Activated naive CD4-positive, alpha-beta T cell treated with anti-CD3 and anti-CD28 coated beads, Interleukin-2, amount 50 U/mL, for 24 hours (primary cell): ENCODE data around the gene ANXA8.

Experiments
- H3K27ac Mint-ChIP-seq: one replicate; pipeline ENCODE4 v1.8.0; 2021; ENCODE audit warnings: mild to moderate bottlenecking, mixed read lengths
- H3K27me3 Mint-ChIP-seq: one replicate; pipeline ENCODE4 v1.8.0; 2021; ENCODE audit warnings: mixed read lengths
- H3K36me3 Mint-ChIP-seq: one replicate; pipeline ENCODE4 v1.8.0; 2021; ENCODE audit warnings: mixed read lengths
- H3K4me1 Mint-ChIP-seq: one replicate; pipeline ENCODE4 v1.8.0; 2021; ENCODE audit warnings: mixed read lengths
- H3K4me3 Mint-ChIP-seq: one replicate; pipeline ENCODE4 v1.8.0; 2021; ENCODE audit warnings: mild to moderate bottlenecking, mixed read lengths
- H3K9me3 Mint-ChIP-seq: one replicate; pipeline ENCODE4 v1.8.0; 2021; ENCODE audit warnings: mixed read lengths

The ANXA8 gene

DNA sequence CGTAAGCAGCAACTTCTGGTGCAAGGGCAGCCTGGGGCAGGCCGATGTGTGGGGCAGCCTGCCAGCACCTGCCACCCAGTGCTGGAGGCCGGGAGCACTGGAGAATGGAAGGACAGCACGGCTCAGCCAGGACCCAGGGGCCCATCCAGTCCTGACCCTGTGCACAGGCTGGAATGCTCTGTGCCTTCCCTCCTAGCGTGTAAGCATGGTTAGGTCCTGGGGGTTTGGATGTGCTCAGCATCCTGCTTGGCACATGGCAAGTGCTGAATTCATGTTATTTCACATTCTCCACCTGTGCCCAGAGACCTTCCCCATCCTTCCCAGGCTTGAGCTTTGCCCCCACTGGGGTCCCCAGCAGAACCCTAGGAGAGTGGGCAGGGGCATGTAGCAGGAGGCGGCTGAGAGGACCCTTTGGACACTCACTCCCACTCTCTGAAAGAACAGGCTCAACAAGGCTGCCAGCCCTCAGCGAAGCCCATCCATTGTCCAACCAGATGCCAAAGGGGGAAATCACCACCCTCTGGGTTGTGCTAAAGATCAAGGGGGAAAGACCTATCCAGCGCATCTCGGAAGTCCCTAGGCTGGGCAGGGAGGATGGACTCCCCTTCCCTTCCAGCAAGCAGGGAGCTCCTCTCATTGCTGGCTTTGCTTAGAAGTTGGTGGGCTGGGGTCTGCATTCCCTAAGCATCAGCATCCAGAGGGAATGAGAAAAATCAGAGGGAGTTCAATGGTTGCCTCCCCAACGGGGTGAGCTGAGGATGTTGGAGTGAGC, 29.7 kb downstream of the ANXA8 start:
- H3K36me3 Mint-ChIP-seq: no peaks in the 10 kb centered on the region
- H3K4me1 Mint-ChIP-seq: no peaks in the 10 kb centered on the region
- H3K4me3 Mint-ChIP-seq: no peak overlapping the region
- H3K27ac Mint-ChIP-seq: no peak overlapping the region
- H3K9me3 Mint-ChIP-seq: no peaks in the 10 kb centered on the region
- peaks cover 4% of the 10 kb centered on the region for H3K27me3 Mint-ChIP-seq

DNA sequence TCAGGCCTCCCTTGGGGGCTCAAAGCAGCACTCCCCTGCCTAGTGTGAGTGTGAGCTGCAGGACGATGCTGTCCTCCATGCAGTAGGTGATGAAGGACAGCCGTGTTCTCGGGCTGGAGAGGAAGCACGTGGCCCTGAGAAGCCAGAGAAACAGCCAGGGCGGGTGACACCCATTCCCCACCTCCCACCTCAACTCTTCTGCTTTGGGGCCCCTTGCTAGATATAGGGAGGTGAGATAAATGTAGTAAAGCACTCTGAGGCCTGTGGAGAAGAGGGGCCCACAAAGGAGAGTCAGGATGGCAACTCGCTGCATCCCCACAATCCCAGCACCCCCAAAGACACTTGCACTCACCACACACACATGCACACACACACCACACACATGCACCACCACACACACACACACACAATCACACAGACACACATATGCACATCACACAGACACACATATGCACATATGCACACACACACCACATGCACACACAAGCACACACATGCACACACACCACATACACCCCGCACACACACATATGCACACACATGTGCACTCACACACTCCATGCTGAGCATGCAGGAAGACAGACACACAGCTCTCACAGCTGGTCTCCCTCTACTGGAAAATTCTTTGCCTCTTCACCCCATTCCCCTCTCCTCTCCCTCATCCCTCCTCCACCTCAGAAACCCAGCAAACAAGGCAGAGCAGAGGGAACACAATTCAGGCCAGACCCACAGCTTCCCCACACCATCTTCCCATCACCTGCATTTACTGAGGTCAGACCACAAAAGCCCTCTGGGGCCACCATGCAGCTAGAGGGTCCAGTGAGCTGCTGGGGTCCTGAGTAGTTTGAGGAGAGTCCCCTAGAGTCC, 30.5 kb downstream of the ANXA8 start:
- Mint-ChIP-seq H3K27ac (no peak overlapping the region), H3K36me3 (no peaks in the 10 kb centered on the region), H3K4me3 (no peak overlapping the region), H3K4me1 (peaks cover 4% of the 10 kb centered on the region), H3K9me3 (no peaks in the 10 kb centered on the region), H3K27me3 (peaks cover 4% of the 10 kb centered on the region)

DNA sequence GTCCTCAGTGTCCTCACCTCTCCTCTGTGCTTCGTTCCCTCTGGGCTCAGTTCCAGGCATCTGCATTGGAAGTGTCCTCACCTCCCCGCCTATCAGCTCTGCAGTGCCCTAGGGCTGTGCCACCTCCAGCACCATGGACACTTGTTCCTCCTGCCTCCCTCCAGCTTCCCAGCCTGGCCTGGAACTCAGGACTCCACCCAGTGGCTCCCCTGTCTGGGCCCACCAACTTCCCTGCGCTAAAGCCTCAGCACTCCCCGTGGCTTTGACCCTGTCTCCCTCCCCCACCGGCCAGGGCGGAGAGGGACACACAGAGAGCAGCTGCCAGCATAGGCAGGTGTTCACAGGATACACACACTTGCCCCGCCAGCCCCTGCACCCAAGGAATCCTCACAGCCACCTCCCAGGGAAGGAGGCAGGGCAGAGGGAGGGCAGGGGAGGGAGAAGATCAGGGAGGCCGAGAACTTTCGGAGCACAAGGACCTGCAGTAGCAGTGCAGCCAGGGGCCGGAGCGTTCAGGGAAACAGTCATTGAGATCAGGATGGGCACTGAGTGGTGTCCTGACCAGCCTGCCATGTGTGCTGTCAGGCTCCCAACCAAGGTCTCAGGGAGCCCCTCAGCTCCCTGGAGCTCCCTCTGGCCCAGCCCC, 31.3 kb downstream of the ANXA8 start:
- no peak overlapping the region for H3K27ac Mint-ChIP-seq
- H3K36me3 Mint-ChIP-seq: no peaks in the 10 kb centered on the region
- no peaks in the 10 kb centered on the region for H3K9me3 Mint-ChIP-seq
- peaks cover 5% of the 10 kb centered on the region for H3K4me1 Mint-ChIP-seq
- H3K27me3 Mint-ChIP-seq: peaks cover 4% of the 10 kb centered on the region
- H3K4me3 Mint-ChIP-seq: no peak overlapping the region

DNA sequence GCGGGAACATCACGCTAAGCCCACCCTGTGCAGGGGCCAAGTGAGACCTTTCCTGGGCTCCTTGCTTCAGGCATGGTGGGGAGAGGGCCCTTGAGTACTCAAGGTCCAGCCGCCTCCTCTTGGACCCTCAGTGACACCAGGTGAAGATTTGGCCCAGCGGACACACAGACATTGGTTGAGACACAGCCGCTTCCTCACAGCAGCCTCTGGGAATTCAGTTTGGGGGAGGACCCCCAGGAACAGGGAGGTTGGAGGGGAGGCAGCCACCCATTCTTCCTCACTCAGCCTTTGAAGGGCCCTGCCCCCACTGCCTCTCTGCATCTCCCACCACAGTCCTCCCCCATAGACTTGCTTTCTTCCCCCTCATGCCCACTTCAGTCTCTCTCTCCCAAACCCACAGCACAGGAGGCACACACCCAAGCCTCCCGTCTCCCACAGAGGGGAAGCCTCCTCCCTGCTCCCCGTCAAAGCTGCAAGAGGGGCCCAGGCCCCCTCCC, 31.9 kb downstream of the ANXA8 start:
- no peaks in the 10 kb centered on the region for H3K36me3 Mint-ChIP-seq
- no peak overlapping the region for H3K27ac Mint-ChIP-seq
- H3K27me3 Mint-ChIP-seq: peaks cover 4% of the 10 kb centered on the region
- H3K9me3 Mint-ChIP-seq: no peaks in the 10 kb centered on the region
- H3K4me3 Mint-ChIP-seq: no peak overlapping the region
- peaks cover 5% of the 10 kb centered on the region for H3K4me1 Mint-ChIP-seq

DNA sequence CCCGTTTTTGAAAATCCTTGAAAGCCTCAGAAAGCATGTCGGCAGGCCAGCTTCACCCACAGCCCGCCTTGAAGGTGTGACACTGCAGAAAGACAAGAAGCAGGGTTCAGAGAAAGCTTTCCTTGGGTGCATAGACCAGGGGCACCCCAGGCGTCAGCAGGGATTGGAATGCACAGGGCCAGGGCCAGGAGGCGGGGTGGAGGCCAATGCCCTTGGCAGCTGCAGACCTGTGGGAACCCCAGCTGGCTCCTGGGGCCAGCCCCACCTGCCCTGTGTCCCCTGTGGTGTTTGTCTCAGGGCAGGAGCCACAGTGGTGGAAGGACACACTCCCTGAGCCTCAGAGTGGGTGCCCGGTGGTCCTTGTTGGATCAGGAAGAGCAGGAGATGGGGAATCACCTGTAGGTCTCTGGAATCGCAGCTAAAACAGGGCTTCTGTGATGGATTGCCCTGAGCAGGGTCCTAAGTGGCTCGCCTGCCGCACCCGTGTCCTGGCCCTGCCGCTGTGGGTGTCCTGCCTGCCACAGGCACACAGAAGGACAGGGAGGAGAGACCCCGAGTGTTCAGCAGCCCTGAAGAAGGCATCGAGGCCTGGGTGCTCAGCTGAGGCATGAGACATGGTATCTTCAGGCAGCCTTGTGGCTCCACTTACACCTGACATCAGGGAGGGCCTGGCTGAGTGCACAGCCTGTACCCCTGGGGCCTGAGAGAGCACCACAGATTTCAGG, 32.5 kb downstream of the ANXA8 start:
- Mint-ChIP-seq H3K4me3 (no peak overlapping the region), H3K9me3 (no peaks in the 10 kb centered on the region), H3K27me3 (peaks cover 4% of the 10 kb centered on the region), H3K27ac (no peak overlapping the region), H3K4me1 (peaks cover 5% of the 10 kb centered on the region), H3K36me3 (no peaks in the 10 kb centered on the region)

DNA sequence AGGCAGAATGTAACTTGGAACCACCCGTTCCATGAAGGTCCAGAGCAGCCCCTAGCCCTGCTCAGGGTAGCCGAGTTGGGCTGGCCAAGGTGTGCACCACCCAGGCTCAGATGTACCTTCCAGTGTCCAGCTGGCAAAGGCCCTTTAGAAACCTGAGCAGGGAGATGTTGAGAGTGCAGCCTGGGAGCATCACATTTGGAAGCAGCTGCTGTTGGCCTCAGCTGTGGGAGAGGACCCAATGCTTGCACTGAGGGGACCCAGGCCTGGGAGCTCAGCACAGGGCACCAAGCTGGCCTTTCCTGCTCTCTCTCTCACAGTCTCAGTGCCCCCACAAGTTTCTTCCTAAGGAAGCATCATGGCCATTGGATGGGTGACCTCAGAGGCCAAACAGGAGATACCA, 33.5 kb downstream of the ANXA8 start:
- peaks cover 6% of the 10 kb centered on the region for H3K9me3 Mint-ChIP-seq
- H3K4me3 Mint-ChIP-seq: no peak overlapping the region
- H3K36me3 Mint-ChIP-seq: no peaks in the 10 kb centered on the region
- no peak overlapping the region for H3K27ac Mint-ChIP-seq
- peaks cover 5% of the 10 kb centered on the region for H3K4me1 Mint-ChIP-seq
- peaks cover 4% of the 10 kb centered on the region for H3K27me3 Mint-ChIP-seq

DNA sequence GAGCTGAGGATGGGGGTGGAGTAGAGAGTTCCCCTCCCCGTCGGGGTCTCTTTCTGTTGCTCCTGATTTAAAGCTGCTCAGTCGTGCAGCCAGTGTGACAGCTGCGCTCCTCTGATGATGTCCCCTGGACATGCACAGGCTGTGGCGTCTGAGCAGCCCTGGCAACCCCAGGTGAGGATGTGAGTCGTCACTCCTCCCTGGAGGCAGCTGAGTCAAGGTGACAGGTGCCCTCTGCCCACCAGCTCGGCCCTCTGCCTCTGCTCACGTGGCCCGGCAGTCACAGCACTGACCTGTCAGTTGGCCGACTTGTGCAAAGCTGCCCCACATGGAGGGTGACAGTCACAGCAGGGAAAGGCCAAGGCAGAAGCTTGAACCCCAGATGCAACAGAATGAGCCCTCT, 33.9 kb downstream of the ANXA8 start:
- H3K36me3 Mint-ChIP-seq: peaks cover 4% of the 10 kb centered on the region
- H3K4me1 Mint-ChIP-seq: peaks cover 5% of the 10 kb centered on the region
- no peak overlapping the region for H3K4me3 Mint-ChIP-seq
- H3K27me3 Mint-ChIP-seq: peaks cover 4% of the 10 kb centered on the region
- H3K27ac Mint-ChIP-seq: no peak overlapping the region
- H3K9me3 Mint-ChIP-seq: peaks cover 9% of the 10 kb centered on the region

DNA sequence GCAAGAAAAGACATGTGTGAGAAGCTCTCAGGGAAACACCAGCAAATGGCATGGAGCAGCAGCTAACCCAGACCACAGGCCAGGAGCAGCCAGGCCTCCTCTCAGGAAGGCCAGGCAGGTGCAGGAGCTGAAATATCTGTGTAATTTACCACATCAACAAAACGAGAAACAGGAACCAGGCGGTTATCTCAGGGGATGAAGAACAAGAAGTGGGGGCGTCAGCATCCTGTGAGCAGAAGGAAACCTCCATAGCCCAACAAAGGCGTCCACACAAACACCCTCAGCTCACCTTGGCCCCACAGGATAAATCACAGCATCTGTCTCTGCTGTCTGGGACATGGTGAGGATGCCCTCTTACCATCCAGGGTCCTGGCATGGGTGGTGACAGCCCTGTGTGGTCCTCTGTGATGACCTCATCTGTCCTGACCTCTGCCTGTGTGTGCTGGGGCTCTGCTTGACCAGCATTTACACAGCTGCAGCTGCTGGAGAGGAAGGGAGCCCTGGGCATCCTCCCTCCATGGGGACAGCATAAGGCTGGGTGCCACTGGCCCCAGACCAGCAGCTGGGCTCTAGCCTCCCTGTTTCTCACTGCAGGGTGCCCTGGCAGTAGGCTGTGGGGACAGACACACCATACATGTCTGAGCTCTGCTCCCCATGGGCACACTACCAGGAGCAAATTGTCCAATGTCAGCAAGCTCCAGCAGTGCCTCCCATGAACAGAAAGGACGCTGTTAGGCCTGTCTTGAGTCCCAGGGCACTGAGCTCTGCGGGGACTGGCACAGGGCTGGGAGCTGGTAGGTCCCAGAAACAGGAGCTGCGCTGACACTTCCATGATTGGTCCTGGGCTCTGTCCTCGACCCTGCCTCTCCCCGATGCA, 34.6 kb downstream of the ANXA8 start:
- Mint-ChIP-seq H3K27me3 (peaks cover 2% of the 10 kb centered on the region), H3K4me3 (no peak overlapping the region), H3K4me1 (peaks cover 5% of the 10 kb centered on the region), H3K27ac (no peak overlapping the region), H3K9me3 (peaks cover 9% of the 10 kb centered on the region), H3K36me3 (peaks cover 4% of the 10 kb centered on the region)

DNA sequence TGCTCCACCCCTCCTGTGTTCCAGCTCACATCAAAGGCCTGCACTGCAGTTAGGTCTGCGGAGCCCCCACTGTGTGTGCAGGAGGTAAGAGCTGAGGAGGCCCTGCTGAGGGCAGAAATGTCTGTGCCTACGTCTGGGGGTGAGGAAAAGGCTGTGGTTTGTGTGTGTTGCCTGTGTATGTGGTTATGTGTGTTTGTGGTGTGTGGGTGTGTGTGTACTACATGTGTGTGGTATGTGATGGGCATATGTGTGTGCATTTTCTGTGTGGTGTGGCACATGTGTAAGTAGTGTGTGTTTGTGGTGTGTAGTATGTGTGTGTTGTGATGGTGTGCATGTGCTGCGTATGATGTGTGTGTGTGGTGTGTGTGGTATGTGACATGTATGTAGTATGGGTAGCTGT, 36.2 kb downstream of the ANXA8 start:
- H3K36me3 Mint-ChIP-seq: peaks cover 6% of the 10 kb centered on the region
- no peak overlapping the region for H3K4me3 Mint-ChIP-seq
- H3K27ac Mint-ChIP-seq: no peak overlapping the region
- H3K4me1 Mint-ChIP-seq: peaks cover 5% of the 10 kb centered on the region
- H3K27me3 Mint-ChIP-seq: peaks cover 1% of the 10 kb centered on the region
- peaks cover 9% of the 10 kb centered on the region for H3K9me3 Mint-ChIP-seq

DNA sequence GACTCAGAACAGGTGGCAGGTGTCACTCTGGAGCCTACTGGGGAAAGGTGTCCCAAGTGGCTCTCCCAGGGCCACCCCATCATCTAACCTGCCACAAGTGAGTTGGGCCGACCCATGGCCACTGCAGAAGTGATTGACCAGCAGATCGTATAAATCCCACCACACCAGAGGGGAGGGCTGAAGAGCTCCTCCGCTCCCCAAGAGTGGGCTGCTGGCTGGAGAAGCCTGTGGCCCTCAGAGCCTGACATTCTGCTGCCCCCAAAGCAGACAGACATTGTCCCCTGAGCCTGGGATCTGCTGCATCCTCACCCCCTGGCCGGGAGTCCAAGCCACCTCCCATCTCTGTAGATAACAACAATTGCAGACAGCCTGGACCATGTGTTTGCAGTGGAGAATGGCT, 36.7 kb downstream of the ANXA8 start:
- Mint-ChIP-seq H3K36me3 (peaks cover 6% of the 10 kb centered on the region), H3K9me3 (peaks cover 9% of the 10 kb centered on the region), H3K27me3 (peaks cover 1% of the 10 kb centered on the region), H3K4me3 (no peak overlapping the region), H3K27ac (no peak overlapping the region), H3K4me1 (peaks cover 5% of the 10 kb centered on the region)

DNA sequence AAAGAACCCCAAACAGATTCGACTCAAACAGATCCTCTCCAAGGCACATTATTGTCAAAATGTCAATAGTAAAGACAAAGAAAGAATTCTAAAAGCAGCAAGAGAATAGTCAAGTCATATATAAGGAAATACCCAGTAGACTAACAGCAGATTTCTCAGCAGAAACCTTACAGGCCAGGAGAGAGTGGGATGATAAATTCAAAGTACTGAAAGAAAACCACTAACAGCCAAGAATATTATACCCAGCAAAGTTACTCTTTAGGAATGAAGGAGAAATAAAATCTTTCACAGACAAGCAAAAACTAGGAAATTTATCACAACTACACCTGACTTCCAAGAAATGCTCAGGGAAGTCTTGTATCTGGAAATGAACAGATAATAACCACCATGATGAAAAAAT, 38.2 kb downstream of the ANXA8 start:
- peaks cover 5% of the 10 kb centered on the region for H3K4me1 Mint-ChIP-seq
- peaks cover 11% of the 10 kb centered on the region for H3K27me3 Mint-ChIP-seq
- H3K9me3 Mint-ChIP-seq: peaks cover 9% of the 10 kb centered on the region
- H3K27ac Mint-ChIP-seq: no peak overlapping the region
- peaks cover 6% of the 10 kb centered on the region for H3K36me3 Mint-ChIP-seq
- no peak overlapping the region for H3K4me3 Mint-ChIP-seq

DNA sequence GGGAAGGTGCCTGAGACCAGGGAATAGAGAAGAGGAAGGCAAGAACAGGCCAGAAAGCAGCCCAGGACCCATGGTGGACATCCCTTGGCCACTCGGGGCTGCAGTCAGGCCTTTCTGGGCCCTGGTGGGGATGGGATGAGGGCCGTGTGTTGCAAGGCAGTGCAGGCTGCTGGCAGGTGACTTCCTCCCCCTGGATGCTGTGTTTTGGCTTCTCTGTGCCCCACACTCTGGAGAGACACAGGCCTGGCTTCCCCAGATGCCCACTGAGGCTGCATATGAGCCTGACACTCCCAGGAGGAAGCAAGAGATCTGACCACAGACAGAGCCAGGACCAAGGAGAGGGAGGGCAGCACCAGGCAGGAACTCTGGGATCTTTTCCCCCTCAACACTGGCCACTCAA, 39.9 kb downstream of the ANXA8 start:
- peaks cover 6% of the 10 kb centered on the region for H3K36me3 Mint-ChIP-seq
- no peak overlapping the region for H3K4me3 Mint-ChIP-seq
- no peak overlapping the region for H3K27ac Mint-ChIP-seq
- H3K27me3 Mint-ChIP-seq: peaks cover 16% of the 10 kb centered on the region
- H3K4me1 Mint-ChIP-seq: peaks cover 5% of the 10 kb centered on the region
- peaks cover 9% of the 10 kb centered on the region for H3K9me3 Mint-ChIP-seq

DNA sequence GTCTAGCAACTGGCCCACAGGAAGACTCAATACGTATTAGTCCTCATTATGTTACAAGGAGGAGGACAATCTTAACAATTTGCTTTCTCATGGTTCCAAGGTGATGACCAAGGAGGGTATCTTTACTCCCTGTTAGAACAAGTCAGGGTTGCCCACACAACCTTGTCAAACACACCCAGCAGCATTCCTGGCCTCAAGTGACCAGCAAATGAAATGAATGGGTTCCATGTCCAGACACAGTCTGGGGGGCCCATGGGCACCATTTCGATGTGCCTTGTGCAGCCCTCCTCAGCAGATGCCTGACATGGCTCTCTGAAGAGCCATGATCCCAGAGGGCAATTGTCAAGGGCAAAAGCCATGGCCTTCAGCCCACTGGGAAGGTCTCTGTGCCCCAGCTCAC, 40.8 kb downstream of the ANXA8 start:
- Mint-ChIP-seq H3K36me3 (peaks cover 6% of the 10 kb centered on the region), H3K4me1 (no peaks in the 10 kb centered on the region), H3K9me3 (peaks cover 9% of the 10 kb centered on the region), H3K4me3 (no peak overlapping the region), H3K27ac (no peak overlapping the region), H3K27me3 (peaks cover 18% of the 10 kb centered on the region)

DNA sequence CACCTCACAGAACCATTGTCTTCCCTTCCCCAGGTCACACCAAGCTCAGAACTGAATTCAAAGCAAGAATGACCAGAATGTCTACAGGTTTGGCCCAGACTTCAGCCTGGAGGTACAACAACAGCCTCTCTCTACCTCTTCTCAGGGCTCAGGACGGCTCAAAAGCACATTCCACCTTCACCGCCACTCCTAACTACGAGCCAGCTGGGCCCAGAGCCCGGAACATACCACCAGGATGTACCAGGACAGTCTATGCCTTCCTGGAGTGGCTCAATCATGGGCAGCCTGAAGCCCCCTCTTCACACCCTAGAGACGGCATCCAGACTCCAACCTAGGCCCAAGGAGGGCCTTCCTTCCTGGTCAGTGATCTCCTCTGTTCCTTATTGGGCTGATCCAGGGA, 41.6 kb downstream of the ANXA8 start:
- no peak overlapping the region for H3K27ac Mint-ChIP-seq
- H3K9me3 Mint-ChIP-seq: peaks cover 9% of the 10 kb centered on the region
- peaks cover 6% of the 10 kb centered on the region for H3K36me3 Mint-ChIP-seq
- H3K27me3 Mint-ChIP-seq: peaks cover 20% of the 10 kb centered on the region
- no peaks in the 10 kb centered on the region for H3K4me1 Mint-ChIP-seq
- H3K4me3 Mint-ChIP-seq: no peak overlapping the region
